GM23248 (cell line): Measurements from ENCODE around the gene GYPA. TPM values are rescaled to one million over a fixed set of nuclear protein-coding genes. Genes with fewer than 3 reads are reported as not detected.

ENCODE experiments used
- DNase-seq: peaks from one replicate; pipeline ENCODE4 v3.0.0-alpha.2; 2015
- H2AFZ ChIP-seq: fragments of 200-600 bp; sonication (generic); 2 replicates; pipeline ENCODE4 v1.6.1; 2016; ENCODE audit warnings: antibody characterized with exemption
- H3F3A ChIP-seq: fragments of 200-600 bp; sonication (generic); 2 replicates; pipeline ENCODE4 v1.6.1; 2016; ENCODE audit warnings: mild to moderate bottlenecking, antibody characterized with exemption, mixed run types; ENCODE audit not compliant: insufficient read depth
- H3K27ac ChIP-seq: fragments of 200-600 bp; sonication (generic); 2 replicates; pipeline ENCODE4 v1.5.1; 2016; ENCODE audit warnings: mild to moderate bottlenecking
- H3K27me3 ChIP-seq: fragments of 200-600 bp; sonication (generic); replicated peaks from 2 replicates; pipeline ENCODE4 v1.6.1; 2016; ENCODE audit warnings: mild to moderate bottlenecking; ENCODE audit not compliant: insufficient read depth
- H3K36me3 ChIP-seq: fragments of 200-600 bp; sonication (generic); 2 replicates; pipeline ENCODE4 v1.6.1; 2016; ENCODE audit warnings: low read depth, mild to moderate bottlenecking
- H3K4me1 ChIP-seq: fragments of 200-600 bp; sonication (generic); 2 replicates; pipeline ENCODE4 v1.6.1; 2016; ENCODE audit warnings: mild to moderate bottlenecking; ENCODE audit not compliant: insufficient read depth
- H3K4me2 ChIP-seq: fragments of 200-600 bp; sonication (generic); one replicate; pipeline ENCODE4 v1.6.1; 2016; ENCODE audit warnings: mild to moderate bottlenecking; ENCODE audit not compliant: unreplicated experiment
- H3K4me3 ChIP-seq: fragments of 200-600 bp; sonication (generic); 2 replicates; pipeline ENCODE4 v1.5.1; 2016; ENCODE audit warnings: mild to moderate bottlenecking
- H3K79me2 ChIP-seq: fragments of 200-600 bp; sonication (generic); 2 replicates; pipeline ENCODE4 v1.6.1; 2016; ENCODE audit warnings: mild to moderate bottlenecking; ENCODE audit not compliant: insufficient read depth
- H3K9ac ChIP-seq: fragments of 200-600 bp; sonication (generic); 2 replicates; pipeline ENCODE4 v1.6.1; 2016; ENCODE audit warnings: mild to moderate bottlenecking
- H3K9me2 ChIP-seq: fragments of 200-600 bp; sonication (generic); 2 replicates; pipeline ENCODE4 v1.6.1; 2016; ENCODE audit warnings: mixed run types, mild to moderate bottlenecking, moderate library complexity; ENCODE audit not compliant: insufficient read depth
- H3K9me3 ChIP-seq: fragments of 200-600 bp; sonication (generic); one replicate; pipeline ENCODE4 v1.6.1; 2017; ENCODE audit warnings: low read depth
- H4K20me1 ChIP-seq: fragments of 200-600 bp; sonication (generic); 2 replicates; pipeline ENCODE4 v1.6.0; 2016; ENCODE audit not compliant: insufficient read depth
- EZH2 ChIP-seq: fragments of 200-600 bp; sonication (generic); IDR thresholded peaks from 2 replicates; pipeline ENCODE4 v1.6.1; 2018; ENCODE audit warnings: antibody characterized with exemption, mild to moderate bottlenecking; ENCODE audit not compliant: insufficient read depth, poor library complexity, severe bottlenecking
- EZH2phosphoT487 ChIP-seq: fragments of 200-600 bp; sonication (generic); IDR thresholded peaks from 2 replicates; pipeline ENCODE4 v1.6.1; 2018; ENCODE audit warnings: antibody characterized with exemption, moderate library complexity, mild to moderate bottlenecking, low read depth; ENCODE audit not compliant: insufficient read depth
- WGBS, 2 experiments: methylation state at CpG; one replicate each; pipeline ENCODE4 v1.1.6; 2015 to 2017; ENCODE audit warnings: low lambda C conversion rate in 2 of 2, low coverage in 1 of 2; ENCODE audit errors: missing lambda C conversion rate in 2 of 2; 5-methylcytosine and 5-hydroxymethylcytosine counted together
- in situ Hi-C: fragments of 300-500 bp; cut with MboI; formaldehyde crosslinking; loops from 2 replicates; pipeline ENCODE4 v1.15.0; 2020
- polyA plus RNA-seq: library from polyadenylated mRNA; unstranded; fragments of >200 nt; fragmentation: Nextera tagmentation; extraction: Ambion mirVana; gene quantifications from 2 replicates; pipeline ENCODE4 v1.2.1, GENCODE V29; 2016
- total RNA-seq: library from RNA; depleted of rRNA; stranded (reverse); fragments of >200 nt; shearing (Covaris generic); gene quantifications from 2 replicates; pipeline ENCODE4 v1.2.3, GENCODE V29; 2014

Gene GYPA
- total and polyA plus RNA-seq, 2 experiments from 2014 or later = not detected

GRCh38 chr4:144176476-144176875 is 36.0 kb upstream of the GYPA start:
- in situ Hi-C loops = loop anchor here (25.0 kb wide), 3 partner anchors 611 to 1411 kb away; no protein-coding TSS in a partner anchor
- DNase-seq = no peak
- no peak overlapping the region for H3K9ac ChIP-seq
- no peaks in the 10 kb centered on the region for H3K9me2 ChIP-seq
- H3K27ac ChIP-seq = no peak overlapping the region
- H3F3A ChIP-seq = no peaks in the 10 kb centered on the region
- H3K27me3 ChIP-seq = no peaks in the 10 kb centered on the region
- no peak overlapping the region for H2AFZ ChIP-seq
- no peaks in the 10 kb centered on the region for H3K9me3 ChIP-seq
- H3K36me3 ChIP-seq = no peaks in the 10 kb centered on the region
- no peak overlapping the region for H3K4me3 ChIP-seq
- no peaks in the 10 kb centered on the region for H3K79me2 ChIP-seq
- H3K4me1 ChIP-seq = no peaks in the 10 kb centered on the region
- TF ChIP-seq EZH2phosphoT487 (no peak), EZH2 (no peak)
- no peaks in the 10 kb centered on the region for H4K20me1 ChIP-seq
- 88 to 92% methylated on average over 1 of the region's 1 CpG for WGBS, 2 experiments
- H3K4me2 ChIP-seq = no peak overlapping the region

- H3K9me2 ChIP-seq = no peaks in the 10 kb centered on the region
- H3K4me1 ChIP-seq = no peaks in the 10 kb centered on the region
- 0 out of 2 replicates have a peak overlapping the region, but pooled peaks have one; percentile 20 for H2AFZ ChIP-seq
- 2 to 3% methylated on average over 5 of the region's 5 CpGs for WGBS, 2 experiments
- no peak overlapping the region for H3K27ac ChIP-seq
- H3K27me3 ChIP-seq = no peaks in the 10 kb centered on the region; the same call in 1 of the 2 replicates
- H3K4me3 ChIP-seq = no peak overlapping the region
- no peaks in the 10 kb centered on the region for H3K36me3 ChIP-seq
- H3K9ac ChIP-seq = no peak overlapping the region
- H4K20me1 ChIP-seq = no peaks in the 10 kb centered on the region
- H3K4me2 ChIP-seq = no peak overlapping the region
- H3K79me2 ChIP-seq = no peaks in the 10 kb centered on the region
- in situ Hi-C loops = loop anchor here (25.0 kb wide), 3 partner anchors 613 to 1413 kb away; no protein-coding TSS in a partner anchor
- no peaks in the 10 kb centered on the region for H3F3A ChIP-seq
- no peak for TF ChIP-seq EZH2phosphoT487
- no peak for TF ChIP-seq EZH2
- H3K9me3 ChIP-seq = no peaks in the 10 kb centered on the region
- peak; percentile 77 for DNase-seq
Observed at GRCh38 chr4:144174401-144175067, 34.0 kb upstream of the GYPA start.

GRCh38 chr4:144171697-144172096 is 31.2 kb upstream of the GYPA start:
- Histone ChIP-seq H3K27me3 (peaks cover 6% of the 10 kb centered on the region; the same call in 1 of the 2 replicates), H3K27ac (no peak overlapping the region), H3K9me3 (no peaks in the 10 kb centered on the region), H3K4me1 (no peaks in the 10 kb centered on the region), H4K20me1 (no peaks in the 10 kb centered on the region), H3K9ac (no peak overlapping the region), H3K4me3 (no peak overlapping the region), H3F3A (no peaks in the 10 kb centered on the region), H3K9me2 (no peaks in the 10 kb centered on the region), H3K4me2 (no peak overlapping the region), H3K79me2 (no peaks in the 10 kb centered on the region), H3K36me3 (no peaks in the 10 kb centered on the region), H2AFZ (no peak overlapping the region)
- 59 to 79% methylated on average over 2 of the region's 2 CpGs for WGBS, 2 experiments
- TF ChIP-seq EZH2 = no peak
- TF ChIP-seq EZH2phosphoT487 = no peak
- no peak for DNase-seq
- in situ Hi-C loops = no loop called here

- no peaks in the 10 kb centered on the region for H3F3A ChIP-seq
- no peak overlapping the region for H2AFZ ChIP-seq
- no peaks in the 10 kb centered on the region for H3K36me3 ChIP-seq
- no peak overlapping the region for H3K9ac ChIP-seq
- in situ Hi-C loops = no loop called here
- no peaks in the 10 kb centered on the region for H3K79me2 ChIP-seq
- 81% methylated on average over 3 of the region's 3 CpGs for WGBS, 2 experiments
- no peaks in the 10 kb centered on the region for H3K4me1 ChIP-seq
- TF ChIP-seq EZH2 (no peak), EZH2phosphoT487 (no peak)
- DNase-seq = no peak
- no peaks in the 10 kb centered on the region for H4K20me1 ChIP-seq
- H3K9me2 ChIP-seq = no peaks in the 10 kb centered on the region
- H3K9me3 ChIP-seq = no peaks in the 10 kb centered on the region
- H3K27ac ChIP-seq = no peak overlapping the region
- no peak overlapping the region for H3K4me3 ChIP-seq
- H3K27me3 ChIP-seq = peaks cover 6% of the 10 kb centered on the region; the same call in 1 of the 2 replicates
- H3K4me2 ChIP-seq = no peak overlapping the region
Observed at GRCh38 chr4:144169211-144169610, 28.7 kb upstream of the GYPA start.
